Measurements from ENCODE around the gene ECT2L. TPM values are rescaled to one million over a fixed set of nuclear protein-coding genes. Genes with fewer than 3 reads are reported as not detected.

Gene ECT2L
- polyA plus RNA-seq, 2 donors: 0.04 to 0.05 TPM

DNA sequence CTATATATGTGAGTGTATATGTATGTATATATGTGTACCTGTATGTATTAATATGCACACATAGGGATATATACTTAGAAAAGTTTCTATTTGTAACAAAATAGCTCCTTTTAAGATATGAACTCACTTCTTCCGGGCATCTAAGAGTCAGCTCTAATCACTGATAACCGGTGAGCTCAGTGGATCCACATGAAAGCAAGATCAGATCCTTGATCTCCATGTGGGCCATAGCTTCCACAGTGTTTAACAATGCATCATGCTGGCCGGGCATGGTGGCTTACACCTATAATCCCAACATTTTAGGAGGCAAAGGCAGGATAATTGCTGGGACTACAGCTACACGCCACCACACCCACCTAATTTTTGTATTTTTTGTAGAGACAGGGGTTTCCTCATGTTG lies 52.6 kb downstream of the ECT2L start:
- no peak overlapping the region for H3K27ac ChIP-seq (ENCODE audit: low read depth in 2 of 2, low read length in 1 of 2)
- no peaks in the 10 kb centered on the region for H3K27me3 ChIP-seq (ENCODE audit: control insufficient read depth in 1 of 2, insufficient read depth in 2 of 2, low read length in 2 of 2)
- 81 to 92% methylated on average over 4 of the region's 4 CpGs for WGBS, 2 donors
- H3K9me3 ChIP-seq (ENCODE audit: control insufficient read depth in 2 of 2, insufficient read depth in 1 of 2, low read depth in 1 of 2, low read length in 1 of 2): no peaks in the 10 kb centered on the region
- H3K4me3 ChIP-seq (ENCODE audit: low read depth in 1 of 2, low read length in 2 of 2): no peak overlapping the region
- peaks cover 0 to 2% of the 10 kb centered on the region in 2 donors for H3K4me1 ChIP-seq (ENCODE audit: control insufficient read depth in 2 of 2, insufficient read depth in 2 of 2, low read length in 1 of 2)
- no peaks in the 10 kb centered on the region for H3K36me3 ChIP-seq (ENCODE audit: control insufficient read depth in 2 of 2, insufficient read depth in 2 of 2, low read length in 1 of 2)

DNA sequence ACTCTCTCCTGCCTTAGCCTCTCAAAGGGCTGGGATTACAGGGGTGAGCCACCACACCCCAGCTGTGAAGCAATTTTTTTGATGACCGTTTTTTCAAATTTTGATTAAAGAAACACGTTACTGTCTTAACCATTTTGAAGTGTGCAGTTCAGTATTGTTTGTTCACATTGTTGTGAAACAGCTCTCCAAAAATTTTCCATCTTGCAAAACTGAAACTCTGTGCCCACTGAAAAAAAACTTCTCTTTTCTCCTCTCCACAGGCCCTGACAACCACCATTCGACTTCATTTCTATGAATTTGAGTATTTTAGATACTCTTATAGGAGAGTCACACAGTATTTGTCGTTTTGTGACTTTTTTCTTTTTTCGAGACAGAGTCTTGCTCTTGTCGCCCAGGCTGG lies 53.9 kb downstream of the ECT2L start:
- H3K4me1 ChIP-seq (ENCODE audit: control insufficient read depth in 2 of 2, insufficient read depth in 2 of 2, low read length in 1 of 2): no peaks in the 10 kb centered on the region

DNA sequence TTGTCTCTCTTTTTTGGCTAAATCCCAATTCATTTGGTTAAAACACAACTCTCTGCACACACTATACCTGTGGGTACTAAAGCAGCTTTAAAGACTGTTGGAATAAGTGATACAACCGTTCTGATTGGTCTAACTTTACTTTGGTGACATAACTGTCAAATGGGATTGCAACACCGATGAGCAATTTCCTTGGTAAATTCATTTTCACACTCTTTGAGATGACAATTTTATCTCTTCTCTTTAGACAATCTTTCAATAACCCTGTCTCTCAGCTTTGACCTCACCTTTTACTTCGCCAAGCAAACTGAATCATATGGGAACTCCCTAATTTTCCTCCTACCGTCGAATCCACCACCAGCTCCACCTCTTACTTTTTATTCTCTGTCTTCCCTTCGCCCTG lies 60.8 kb downstream of the ECT2L start:
- Histone ChIP-seq H3K27me3 (ENCODE audit: control insufficient read depth in 1 of 2, insufficient read depth in 2 of 2, low read length in 2 of 2) (no peaks in the 10 kb centered on the region), H3K4me1 (ENCODE audit: control insufficient read depth in 2 of 2, insufficient read depth in 2 of 2, low read length in 1 of 2) (no peaks in the 10 kb centered on the region)
- WGBS, 2 donors: 58 to 73% methylated on average over 6 of the region's 6 CpGs

More for the DNA sequence above, 53.9 kb downstream of the ECT2L start:
- no peaks in the 10 kb centered on the region for H3K27me3 ChIP-seq (ENCODE audit: control insufficient read depth in 1 of 2, insufficient read depth in 2 of 2, low read length in 2 of 2)
- H3K27ac ChIP-seq (ENCODE audit: low read depth in 2 of 2, low read length in 1 of 2): no peak overlapping the region
- no peak overlapping the region for H3K4me3 ChIP-seq (ENCODE audit: low read depth in 1 of 2, low read length in 2 of 2)
- 91% methylated on average over 6 of the region's 6 CpGs for WGBS, 2 donors
- H3K9me3 ChIP-seq (ENCODE audit: control insufficient read depth in 2 of 2, insufficient read depth in 1 of 2, low read depth in 1 of 2, low read length in 1 of 2): no peaks in the 10 kb centered on the region
- no peaks in the 10 kb centered on the region for H3K36me3 ChIP-seq (ENCODE audit: control insufficient read depth in 2 of 2, insufficient read depth in 2 of 2, low read length in 1 of 2)

DNA sequence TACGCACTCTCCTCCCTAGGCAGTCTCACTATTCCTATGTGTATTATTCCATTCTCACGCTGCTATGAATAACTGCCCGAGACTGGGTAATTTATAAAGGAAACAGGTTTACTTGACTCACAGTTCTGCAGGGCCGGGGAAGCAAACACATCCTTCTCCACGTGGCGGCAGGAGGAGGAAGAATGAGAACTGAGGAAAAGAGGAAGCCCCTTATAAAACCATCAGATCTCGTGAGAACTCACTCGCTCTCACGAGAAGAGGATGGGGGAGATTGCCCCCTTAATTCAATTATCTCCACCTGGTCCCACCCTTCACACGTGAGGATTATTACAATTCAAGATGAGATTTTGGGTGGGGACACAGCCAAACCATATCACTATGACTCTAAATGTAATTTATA lies 61.9 kb downstream of the ECT2L start:
- no peaks in the 10 kb centered on the region for H3K36me3 ChIP-seq (ENCODE audit: control insufficient read depth in 2 of 2, insufficient read depth in 2 of 2, low read length in 1 of 2)
- 73 to 78% methylated on average over 10 of the region's 10 CpGs for WGBS, 2 donors
- no peaks in the 10 kb centered on the region for H3K4me1 ChIP-seq (ENCODE audit: control insufficient read depth in 2 of 2, insufficient read depth in 2 of 2, low read length in 1 of 2)
- no peak overlapping the region for H3K4me3 ChIP-seq (ENCODE audit: low read depth in 1 of 2, low read length in 2 of 2)
- H3K27ac ChIP-seq (ENCODE audit: low read depth in 2 of 2, low read length in 1 of 2): no peak overlapping the region
- no peaks in the 10 kb centered on the region for H3K27me3 ChIP-seq (ENCODE audit: control insufficient read depth in 1 of 2, insufficient read depth in 2 of 2, low read length in 2 of 2)
- no peaks in the 10 kb centered on the region for H3K9me3 ChIP-seq (ENCODE audit: control insufficient read depth in 2 of 2, insufficient read depth in 1 of 2, low read depth in 1 of 2, low read length in 1 of 2)

More for the DNA sequence above, 60.8 kb downstream of the ECT2L start:
- H3K36me3 ChIP-seq (ENCODE audit: control insufficient read depth in 2 of 2, insufficient read depth in 2 of 2, low read length in 1 of 2): no peaks in the 10 kb centered on the region
- H3K27ac ChIP-seq (ENCODE audit: low read depth in 2 of 2, low read length in 1 of 2): no peak overlapping the region
- no peak overlapping the region for H3K4me3 ChIP-seq (ENCODE audit: low read depth in 1 of 2, low read length in 2 of 2)
- H3K9me3 ChIP-seq (ENCODE audit: control insufficient read depth in 2 of 2, insufficient read depth in 1 of 2, low read depth in 1 of 2, low read length in 1 of 2): no peaks in the 10 kb centered on the region

DNA sequence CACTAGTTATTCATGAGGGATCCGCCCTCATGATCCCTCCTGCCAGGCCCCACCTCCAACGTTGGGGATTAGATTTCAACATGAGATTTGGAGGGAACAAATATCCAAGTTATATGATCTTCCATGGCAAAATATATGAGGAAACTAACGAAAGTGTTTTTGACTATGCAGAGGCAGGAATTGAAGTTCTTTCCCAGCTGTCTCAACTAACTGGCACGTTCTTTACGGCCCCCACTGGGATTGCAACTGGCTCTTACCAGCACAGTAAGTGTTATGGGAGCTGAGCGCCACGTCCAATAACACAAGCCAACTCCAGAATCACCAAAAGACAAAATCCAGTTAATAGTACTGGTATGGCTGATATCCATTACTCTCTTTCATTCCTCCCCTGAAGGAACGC lies 66.6 kb downstream of the ECT2L start:
- Histone ChIP-seq H3K4me3 (ENCODE audit: low read depth in 1 of 2, low read length in 2 of 2) (no peak overlapping the region), H3K4me1 (ENCODE audit: control insufficient read depth in 2 of 2, insufficient read depth in 2 of 2, low read length in 1 of 2) (no peaks in the 10 kb centered on the region), H3K27ac (ENCODE audit: low read depth in 2 of 2, low read length in 1 of 2) (no peak overlapping the region), H3K9me3 (ENCODE audit: control insufficient read depth in 2 of 2, insufficient read depth in 1 of 2, low read depth in 1 of 2, low read length in 1 of 2) (no peaks in the 10 kb centered on the region), H3K27me3 (ENCODE audit: control insufficient read depth in 1 of 2, insufficient read depth in 2 of 2, low read length in 2 of 2) (no peaks in the 10 kb centered on the region), H3K36me3 (ENCODE audit: control insufficient read depth in 2 of 2, insufficient read depth in 2 of 2, low read length in 1 of 2) (no peaks in the 10 kb centered on the region)
- 75 to 85% methylated on average over 8 of the region's 8 CpGs for WGBS, 2 donors

DNA sequence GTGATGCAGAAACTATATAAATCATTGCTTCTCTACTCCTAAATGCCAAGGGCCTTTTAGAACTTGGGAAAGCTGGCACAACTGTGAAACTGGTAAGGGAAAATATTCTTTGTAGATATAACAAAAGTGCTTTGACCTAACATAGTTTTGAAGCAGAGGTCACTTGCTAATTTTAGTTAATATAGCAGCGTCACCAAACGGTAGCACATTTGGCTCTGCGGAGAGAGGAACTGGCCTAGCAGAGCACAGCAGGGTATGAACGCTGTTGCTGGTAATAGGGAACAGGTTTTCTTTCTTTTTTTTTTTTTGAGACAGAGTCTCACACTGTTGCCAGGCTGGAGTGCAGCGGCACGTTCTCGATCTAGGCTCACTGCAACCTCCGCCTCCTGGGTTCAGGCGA lies 67.4 kb downstream of the ECT2L start:
- WGBS, 2 donors: 80 to 91% methylated on average over 9 of the region's 9 CpGs
- no peak overlapping the region for H3K27ac ChIP-seq (ENCODE audit: low read depth in 2 of 2, low read length in 1 of 2)
- H3K4me3 ChIP-seq (ENCODE audit: low read depth in 1 of 2, low read length in 2 of 2): no peak overlapping the region
- H3K36me3 ChIP-seq (ENCODE audit: control insufficient read depth in 2 of 2, insufficient read depth in 2 of 2, low read length in 1 of 2): no peaks in the 10 kb centered on the region
- no peaks in the 10 kb centered on the region for H3K9me3 ChIP-seq (ENCODE audit: control insufficient read depth in 2 of 2, insufficient read depth in 1 of 2, low read depth in 1 of 2, low read length in 1 of 2)
- H3K27me3 ChIP-seq (ENCODE audit: control insufficient read depth in 1 of 2, insufficient read depth in 2 of 2, low read length in 2 of 2): no peaks in the 10 kb centered on the region
- H3K4me1 ChIP-seq (ENCODE audit: control insufficient read depth in 2 of 2, insufficient read depth in 2 of 2, low read length in 1 of 2): no peaks in the 10 kb centered on the region

DNA sequence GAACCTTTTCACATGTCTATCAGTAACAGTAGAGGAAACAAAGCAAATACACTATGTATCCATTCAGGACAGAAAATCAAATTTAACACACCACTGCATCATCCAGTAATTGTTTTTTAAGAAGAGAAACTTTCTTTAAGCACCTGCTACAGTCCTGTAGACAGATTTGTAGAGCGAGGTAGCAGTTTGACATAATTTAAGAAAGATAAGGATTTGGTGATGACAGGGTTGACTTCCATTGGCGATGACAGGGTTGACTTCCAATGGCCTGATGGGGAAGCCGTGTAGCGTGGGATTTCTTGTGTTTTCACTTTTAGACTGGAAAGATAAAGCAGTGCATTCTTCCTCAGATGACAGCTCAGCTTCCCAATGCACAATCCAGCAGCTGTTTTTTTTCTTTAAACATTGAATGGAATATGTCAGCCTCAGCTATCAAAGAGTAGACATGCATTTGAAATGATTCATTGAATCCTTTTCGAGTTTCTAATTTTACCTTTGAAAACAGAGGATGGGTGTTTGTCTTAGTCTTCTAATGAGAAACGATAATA lies 68.5 kb downstream of the ECT2L start:
- no peaks in the 10 kb centered on the region for H3K9me3 ChIP-seq (ENCODE audit: control insufficient read depth in 2 of 2, insufficient read depth in 1 of 2, low read depth in 1 of 2, low read length in 1 of 2)
- WGBS, 2 donors: 59 to 74% methylated on average over 6 of the region's 6 CpGs
- no peak overlapping the region for H3K27ac ChIP-seq (ENCODE audit: low read depth in 2 of 2, low read length in 1 of 2)
- no peaks in the 10 kb centered on the region for H3K27me3 ChIP-seq (ENCODE audit: control insufficient read depth in 1 of 2, insufficient read depth in 2 of 2, low read length in 2 of 2)
- no peaks in the 10 kb centered on the region for H3K36me3 ChIP-seq (ENCODE audit: control insufficient read depth in 2 of 2, insufficient read depth in 2 of 2, low read length in 1 of 2)
- no peak overlapping the region for H3K4me3 ChIP-seq (ENCODE audit: low read depth in 1 of 2, low read length in 2 of 2)
- H3K4me1 ChIP-seq (ENCODE audit: control insufficient read depth in 2 of 2, insufficient read depth in 2 of 2, low read length in 1 of 2): peaks cover 0 to 2% of the 10 kb centered on the region in 2 donors

DNA sequence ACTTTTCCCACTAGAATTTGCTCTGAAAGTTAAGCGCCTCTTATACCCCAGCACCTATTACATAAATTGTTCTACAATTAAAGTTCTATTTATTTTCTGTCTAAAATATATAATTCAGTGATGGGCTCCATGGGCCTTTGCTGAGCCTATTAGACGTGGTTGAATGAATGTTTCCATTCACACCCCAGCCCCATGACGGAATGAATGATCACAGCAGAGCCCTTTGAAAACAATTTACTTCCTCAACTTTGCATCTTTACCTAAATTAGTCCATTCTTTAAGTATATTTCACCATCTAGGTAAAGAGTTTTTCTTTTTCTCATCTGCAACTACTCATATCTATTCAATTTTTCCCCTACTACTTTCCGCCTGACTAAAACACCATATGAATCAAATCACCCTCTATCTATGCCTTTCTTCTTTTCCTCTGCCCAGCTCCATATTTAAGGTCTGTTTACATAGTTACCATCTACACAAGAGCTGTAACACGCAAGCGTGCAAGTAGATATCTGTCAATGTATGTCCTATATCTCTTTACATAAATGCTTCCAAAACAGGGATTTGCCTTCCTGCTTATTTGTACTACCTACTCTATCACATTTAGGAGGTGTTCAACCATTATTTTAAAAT lies 69.7 kb downstream of the ECT2L start:
- Histone ChIP-seq H3K27me3 (ENCODE audit: control insufficient read depth in 1 of 2, insufficient read depth in 2 of 2, low read length in 2 of 2) (no peaks in the 10 kb centered on the region), H3K4me1 (ENCODE audit: control insufficient read depth in 2 of 2, insufficient read depth in 2 of 2, low read length in 1 of 2) (peaks cover 0 to 3% of the 10 kb centered on the region in 2 donors), H3K9me3 (ENCODE audit: control insufficient read depth in 2 of 2, insufficient read depth in 1 of 2, low read depth in 1 of 2, low read length in 1 of 2) (no peaks in the 10 kb centered on the region), H3K36me3 (ENCODE audit: control insufficient read depth in 2 of 2, insufficient read depth in 2 of 2, low read length in 1 of 2) (no peaks in the 10 kb centered on the region), H3K4me3 (ENCODE audit: low read depth in 1 of 2, low read length in 2 of 2) (no peak overlapping the region), H3K27ac (ENCODE audit: low read depth in 2 of 2, low read length in 1 of 2) (no peak overlapping the region)
- WGBS, 2 donors: 85 to 87% methylated on average over 6 of the region's 6 CpGs

DNA sequence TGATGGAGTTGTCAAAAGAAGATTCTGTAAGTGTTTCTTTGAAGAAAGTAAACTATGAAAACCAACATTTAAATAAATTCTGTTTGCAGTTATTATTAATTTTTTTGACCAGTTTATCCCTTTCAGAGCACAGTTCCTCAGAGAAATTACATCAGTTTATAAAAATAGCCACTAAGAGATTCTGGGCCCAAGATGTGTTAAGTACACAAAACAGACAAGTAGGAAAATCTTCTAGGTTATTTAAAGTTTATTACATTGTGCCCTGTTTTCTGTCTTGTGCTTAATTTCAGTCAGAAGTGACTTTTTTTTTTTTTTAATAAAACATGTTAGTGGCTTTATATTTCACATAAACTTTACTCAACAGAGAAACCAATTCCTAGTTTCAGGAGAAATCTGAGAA lies 72.3 kb downstream of the ECT2L start:
- Histone ChIP-seq H3K4me1 (ENCODE audit: control insufficient read depth in 2 of 2, insufficient read depth in 2 of 2, low read length in 1 of 2) (peaks cover 0 to 3% of the 10 kb centered on the region in 2 donors), H3K27me3 (ENCODE audit: control insufficient read depth in 1 of 2, insufficient read depth in 2 of 2, low read length in 2 of 2) (no peaks in the 10 kb centered on the region), H3K9me3 (ENCODE audit: control insufficient read depth in 2 of 2, insufficient read depth in 1 of 2, low read depth in 1 of 2, low read length in 1 of 2) (no peaks in the 10 kb centered on the region), H3K36me3 (ENCODE audit: control insufficient read depth in 2 of 2, insufficient read depth in 2 of 2, low read length in 1 of 2) (no peaks in the 10 kb centered on the region), H3K27ac (ENCODE audit: low read depth in 2 of 2, low read length in 1 of 2) (no peak overlapping the region), H3K4me3 (ENCODE audit: low read depth in 1 of 2, low read length in 2 of 2) (no peak overlapping the region)

DNA sequence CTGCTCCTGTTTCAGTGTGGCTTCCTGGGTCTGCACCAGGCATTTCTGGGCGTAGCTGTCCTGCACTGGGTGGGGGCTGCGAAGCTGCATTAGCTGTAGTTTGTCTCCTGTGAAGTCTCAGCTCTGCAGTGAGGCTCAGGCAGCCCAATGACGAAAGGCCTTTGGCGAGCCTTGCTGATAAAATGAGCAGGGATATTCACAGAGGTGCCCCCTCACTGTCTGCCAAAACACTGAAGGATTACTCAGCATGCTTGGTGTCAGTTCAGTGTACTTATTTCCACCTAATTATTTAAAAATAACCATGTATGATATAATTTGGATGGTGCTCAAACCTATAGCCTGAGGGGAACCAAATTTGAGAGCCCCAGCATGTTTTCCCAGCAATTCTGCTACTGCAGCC lies 73.5 kb downstream of the ECT2L start:
- Histone ChIP-seq H3K4me1 (ENCODE audit: control insufficient read depth in 2 of 2, insufficient read depth in 2 of 2, low read length in 1 of 2) (peaks cover 0 to 3% of the 10 kb centered on the region in 2 donors), H3K27me3 (ENCODE audit: control insufficient read depth in 1 of 2, insufficient read depth in 2 of 2, low read length in 2 of 2) (no peaks in the 10 kb centered on the region), H3K27ac (ENCODE audit: low read depth in 2 of 2, low read length in 1 of 2) (peak overlapping the region in 1 of 2 donors; percentile 18), H3K4me3 (ENCODE audit: low read depth in 1 of 2, low read length in 2 of 2) (no peak overlapping the region), H3K9me3 (ENCODE audit: control insufficient read depth in 2 of 2, insufficient read depth in 1 of 2, low read depth in 1 of 2, low read length in 1 of 2) (no peaks in the 10 kb centered on the region), H3K36me3 (ENCODE audit: control insufficient read depth in 2 of 2, insufficient read depth in 2 of 2, low read length in 1 of 2) (no peaks in the 10 kb centered on the region)
- WGBS, 2 donors: 53 to 70% methylated on average over 4 of the region's 4 CpGs
